CD4-positive, alpha-beta T cell treated with Interleukin-6 for 4 hours (primary cell): ENCODE data around the gene CIROP.

Experiments
- DNase-seq: peaks from one replicate; pipeline ENCODE4 v3.0.0-alpha.2; 2020; ENCODE audit warnings: mixed read lengths

Gene CIROP

GRCh38 chr14:23093104-23093503, 11.7 kb downstream of the CIROP start:
- no peak for DNase-seq

GRCh38 chr14:23091294-23092225, 13.2 kb downstream of the CIROP start:
- no peak for DNase-seq

GRCh38 chr14:23090254-23090636, 14.5 kb downstream of the CIROP start:
- DNase-seq = no peak

GRCh38 chr14:23089498-23090253, 15.1 kb downstream of the CIROP start:
- no peak for DNase-seq

- no peak for DNase-seq
Measured at GRCh38 chr14:23086565-23086964, 18.2 kb downstream of the CIROP start.

GRCh38 chr14:23085458-23085857, 19.3 kb downstream of the CIROP start:
- DNase-seq = no peak

GRCh38 chr14:23080474-23080873, 24.3 kb downstream of the CIROP start:
- no peak for DNase-seq

GRCh38 chr14:23079716-23080115, 25.1 kb downstream of the CIROP start:
- DNase-seq = no peak

GRCh38 chr14:23078692-23079116, 26.1 kb downstream of the CIROP start:
- DNase-seq = no peak

GRCh38 chr14:23077962-23078361, 26.8 kb downstream of the CIROP start:
- DNase-seq = no peak

- peak; percentile 40 for DNase-seq
Measured at GRCh38 chr14:23076785-23077408, 27.9 kb downstream of the CIROP start.

- no peak for DNase-seq
Measured at GRCh38 chr14:23074906-23075305, 29.9 kb downstream of the CIROP start.

GRCh38 chr14:23071921-23072539, 32.8 kb downstream of the CIROP start:
- DNase-seq = no peak

- peak; percentile 78 for DNase-seq
Measured at GRCh38 chr14:23071244-23071920, 33.4 kb downstream of the CIROP start.

- DNase-seq = no peak
Measured at GRCh38 chr14:23070262-23071129, 34.3 kb downstream of the CIROP start.

- DNase-seq = no peak
Measured at GRCh38 chr14:23069413-23069806, 35.4 kb downstream of the CIROP start.

- peak; percentile 78 for DNase-seq
Measured at GRCh38 chr14:23068789-23069412, 35.9 kb downstream of the CIROP start.

- DNase-seq = no peak
Measured at GRCh38 chr14:23067847-23068788, 36.7 kb downstream of the CIROP start.

GRCh38 chr14:23066855-23067744, 37.7 kb downstream of the CIROP start:
- DNase-seq = no peak
